GM18499 (cell line): ENCODE results near the gene PLEKHM2.

Source experiments
- ATAC-seq: cut with Tn5 transposase; IDR thresholded peaks from one replicate; pipeline ENCODE4 v1.9.1; 2021; ENCODE audit warnings: moderate number of reproducible peaks; ENCODE audit not compliant: insufficient read depth, unreplicated experiment

The PLEKHM2 gene

GRCh38 chr1:15777909-15778707 lies 94.0 kb downstream of the PLEKHM2 start:
- ATAC-seq = no peak
